HEK293T (cell line): ENCODE results near the gene SBF1.

ENCODE experiments used
- ARNT ChIP-seq: fragments of 450-650 bp; IDR thresholded peaks from 2 replicates; pipeline ENCODE4 v1.6.1; 2017; ENCODE audit warnings: mild to moderate bottlenecking
- BHLHE40 ChIP-seq: fragments of 450-650 bp; IDR thresholded peaks from 2 replicates; pipeline ENCODE4 v1.6.1; 2016; ENCODE audit warnings: mild to moderate bottlenecking, moderate library complexity, borderline replicate concordance
- HDGF ChIP-seq: fragments of 450-650 bp; IDR thresholded peaks from 2 replicates; pipeline ENCODE4 v1.6.1; 2017; ENCODE audit warnings: antibody characterized with exemption, borderline replicate concordance
- L3MBTL2 ChIP-seq: fragments of 450-650 bp; conservative IDR thresholded peaks from 2 replicates; pipeline ENCODE4 v1.6.1; 2016; ENCODE audit warnings: mild to moderate bottlenecking
- NFRKB ChIP-seq: fragments of 450-650 bp; IDR thresholded peaks from 2 replicates; pipeline ENCODE4 v1.6.1; 2016; ENCODE audit warnings: mild to moderate bottlenecking, moderate library complexity
- PKNOX1 ChIP-seq: fragments of 450-650 bp; IDR thresholded peaks from 2 replicates; pipeline ENCODE4 v1.6.1; 2016
- SP1 ChIP-seq: fragments of 450-650 bp; IDR thresholded peaks from 2 replicates; pipeline ENCODE4 v1.6.1; 2017
- TARDBP ChIP-seq: fragments of 450-650 bp; IDR thresholded peaks from 2 replicates; pipeline ENCODE4 v1.6.1; 2016

GRCh38 chr22:50467773-50468440, 6.9 kb downstream of the SBF1 start:
- TF ChIP-seq BHLHE40 (no peak), PKNOX1 (no peak), HDGF (no peak), TARDBP (no peak), ARNT (no peak), L3MBTL2 (no peak), NFRKB (no peak), SP1 (no peak)
